ENCODE results near the gene PAM.

DNA sequence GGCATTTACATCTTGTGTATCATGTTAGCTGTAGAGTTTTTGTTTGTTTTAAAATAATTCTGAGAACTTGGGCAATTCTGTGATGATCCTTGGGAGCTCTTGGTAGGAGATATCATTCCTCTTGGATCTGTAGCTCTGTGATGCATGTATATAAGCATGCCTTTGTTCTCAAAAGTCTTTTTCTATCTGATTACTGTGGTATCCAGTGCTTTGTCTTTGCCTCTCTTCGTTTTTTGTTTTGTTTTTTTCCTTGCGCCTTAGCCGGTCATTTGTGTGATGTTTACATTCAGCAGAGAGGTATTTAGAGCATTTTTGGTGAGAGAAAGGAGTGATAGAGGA is 110.0 kb downstream of the PAM start:
- TF ChIP-seq, protein P1, sequence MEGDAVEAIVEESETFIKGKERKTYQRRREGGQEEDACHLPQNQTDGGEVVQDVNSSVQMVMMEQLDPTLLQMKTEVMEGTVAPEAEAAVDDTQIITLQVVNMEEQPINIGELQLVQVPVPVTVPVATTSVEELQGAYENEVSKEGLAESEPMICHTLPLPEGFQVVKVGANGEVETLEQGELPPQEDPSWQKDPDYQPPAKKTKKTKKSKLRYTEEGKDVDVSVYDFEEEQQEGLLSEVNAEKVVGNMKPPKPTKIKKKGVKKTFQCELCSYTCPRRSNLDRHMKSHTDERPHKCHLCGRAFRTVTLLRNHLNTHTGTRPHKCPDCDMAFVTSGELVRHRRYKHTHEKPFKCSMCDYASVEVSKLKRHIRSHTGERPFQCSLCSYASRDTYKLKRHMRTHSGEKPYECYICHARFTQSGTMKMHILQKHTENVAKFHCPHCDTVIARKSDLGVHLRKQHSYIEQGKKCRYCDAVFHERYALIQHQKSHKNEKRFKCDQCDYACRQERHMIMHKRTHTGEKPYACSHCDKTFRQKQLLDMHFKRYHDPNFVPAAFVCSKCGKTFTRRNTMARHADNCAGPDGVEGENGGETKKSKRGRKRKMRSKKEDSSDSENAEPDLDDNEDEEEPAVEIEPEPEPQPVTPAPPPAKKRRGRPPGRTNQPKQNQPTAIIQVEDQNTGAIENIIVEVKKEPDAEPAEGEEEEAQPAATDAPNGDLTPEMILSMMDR (IDR thresholded peaks at IDR 0.05 in 2 of 3, conservative IDR thresholded peaks at IDR 0.05 in 1 of 3; ENCODE audit: borderline replicate concordance in 1 of 3, insufficient read depth in 1 of 3, low read depth in 2 of 3, low read length in 2 of 3) = no peak
- TF ChIP-seq CEBPB (IDR thresholded peaks at IDR 0.05; ENCODE audit: low read depth) = no peak
- TF ChIP-seq, protein P2, sequence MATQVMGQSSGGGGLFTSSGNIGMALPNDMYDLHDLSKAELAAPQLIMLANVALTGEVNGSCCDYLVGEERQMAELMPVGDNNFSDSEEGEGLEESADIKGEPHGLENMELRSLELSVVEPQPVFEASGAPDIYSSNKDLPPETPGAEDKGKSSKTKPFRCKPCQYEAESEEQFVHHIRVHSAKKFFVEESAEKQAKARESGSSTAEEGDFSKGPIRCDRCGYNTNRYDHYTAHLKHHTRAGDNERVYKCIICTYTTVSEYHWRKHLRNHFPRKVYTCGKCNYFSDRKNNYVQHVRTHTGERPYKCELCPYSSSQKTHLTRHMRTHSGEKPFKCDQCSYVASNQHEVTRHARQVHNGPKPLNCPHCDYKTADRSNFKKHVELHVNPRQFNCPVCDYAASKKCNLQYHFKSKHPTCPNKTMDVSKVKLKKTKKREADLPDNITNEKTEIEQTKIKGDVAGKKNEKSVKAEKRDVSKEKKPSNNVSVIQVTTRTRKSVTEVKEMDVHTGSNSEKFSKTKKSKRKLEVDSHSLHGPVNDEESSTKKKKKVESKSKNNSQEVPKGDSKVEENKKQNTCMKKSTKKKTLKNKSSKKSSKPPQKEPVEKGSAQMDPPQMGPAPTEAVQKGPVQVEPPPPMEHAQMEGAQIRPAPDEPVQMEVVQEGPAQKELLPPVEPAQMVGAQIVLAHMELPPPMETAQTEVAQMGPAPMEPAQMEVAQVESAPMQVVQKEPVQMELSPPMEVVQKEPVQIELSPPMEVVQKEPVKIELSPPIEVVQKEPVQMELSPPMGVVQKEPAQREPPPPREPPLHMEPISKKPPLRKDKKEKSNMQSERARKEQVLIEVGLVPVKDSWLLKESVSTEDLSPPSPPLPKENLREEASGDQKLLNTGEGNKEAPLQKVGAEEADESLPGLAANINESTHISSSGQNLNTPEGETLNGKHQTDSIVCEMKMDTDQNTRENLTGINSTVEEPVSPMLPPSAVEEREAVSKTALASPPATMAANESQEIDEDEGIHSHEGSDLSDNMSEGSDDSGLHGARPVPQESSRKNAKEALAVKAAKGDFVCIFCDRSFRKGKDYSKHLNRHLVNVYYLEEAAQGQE (IDR thresholded peaks at IDR 0.05; ENCODE audit: low read depth) = no peak
- TF ChIP-seq EZH2phosphoT487 (IDR thresholded peaks at IDR 0.05; ENCODE audit: borderline replicate concordance) = no peak
- TF ChIP-seq EGR1 (IDR thresholded peaks at IDR 0.05; ENCODE audit: low read depth) = no peak
- TF ChIP-seq RAD21 (IDR thresholded peaks at IDR 0.05; ENCODE audit: low read depth) = no peak
- TF ChIP-seq EZH2 (IDR thresholded peaks at IDR 0.05) = no peak
- TF ChIP-seq CBX3 (IDR thresholded peaks at IDR 0.05; ENCODE audit: low read depth) = no peak
- no peak for TF ChIP-seq POLR2AphosphoS5 (IDR thresholded peaks at IDR 0.05; ENCODE audit: low read depth, low read length)
- TF ChIP-seq ZNF274 (IDR thresholded peaks at IDR 0.05; ENCODE audit: low read depth, low read length) = no peak
